GM18907 (cell line): ENCODE measurements around the gene LAMA4.
A peak's percentile ranks its signal among the peaks of the same experiment; 100 is the strongest.

Experiments
- ATAC-seq: cut with Tn5 transposase; IDR thresholded peaks from one replicate; pipeline ENCODE4 v1.9.1; 2021; ENCODE audit warnings: mild to moderate bottlenecking, moderate library complexity; ENCODE audit not compliant: unreplicated experiment

The LAMA4 gene

DNA sequence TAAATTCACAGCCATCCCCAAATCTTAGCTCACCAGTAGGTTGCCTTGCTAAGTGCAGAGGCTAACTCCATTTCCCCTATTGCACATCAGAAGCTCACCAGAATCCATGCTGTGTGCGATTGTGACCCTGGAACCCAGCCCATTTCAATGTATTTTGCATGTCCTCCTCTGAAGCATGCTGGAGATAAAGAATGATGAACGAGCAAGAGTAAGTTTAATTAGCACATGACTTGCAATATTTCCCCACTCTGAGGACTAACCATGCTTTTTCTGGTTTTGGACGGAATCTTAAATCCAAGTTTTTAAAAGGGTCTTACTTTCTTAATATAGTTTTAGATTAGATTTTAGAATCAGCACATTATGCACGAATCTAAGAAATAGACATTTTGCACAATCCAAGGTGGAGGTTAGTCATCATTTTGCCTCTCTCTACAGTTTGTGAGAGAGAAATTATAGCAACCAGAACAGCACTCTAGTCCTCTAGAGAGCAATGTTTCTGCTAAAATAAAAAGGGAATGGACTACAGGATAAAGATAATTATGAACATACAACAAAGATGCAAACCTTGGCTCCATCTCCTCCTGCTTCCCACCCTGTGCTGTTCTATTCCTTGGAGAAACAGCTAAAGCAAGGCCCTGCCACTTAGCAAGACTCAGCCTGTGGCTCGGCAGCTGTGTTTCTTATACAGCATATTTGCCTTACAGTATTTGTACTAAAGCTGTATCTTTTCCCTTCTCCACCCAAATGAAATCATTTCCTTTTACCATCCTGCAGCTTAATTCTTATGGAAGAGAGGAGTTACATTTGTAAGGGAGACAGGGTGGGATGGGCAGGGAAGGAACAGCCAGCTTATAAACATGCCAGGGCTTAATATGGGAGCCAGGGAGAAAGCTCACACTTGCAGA is 24.9 kb upstream of the LAMA4 start:
- no peak for ATAC-seq

DNA sequence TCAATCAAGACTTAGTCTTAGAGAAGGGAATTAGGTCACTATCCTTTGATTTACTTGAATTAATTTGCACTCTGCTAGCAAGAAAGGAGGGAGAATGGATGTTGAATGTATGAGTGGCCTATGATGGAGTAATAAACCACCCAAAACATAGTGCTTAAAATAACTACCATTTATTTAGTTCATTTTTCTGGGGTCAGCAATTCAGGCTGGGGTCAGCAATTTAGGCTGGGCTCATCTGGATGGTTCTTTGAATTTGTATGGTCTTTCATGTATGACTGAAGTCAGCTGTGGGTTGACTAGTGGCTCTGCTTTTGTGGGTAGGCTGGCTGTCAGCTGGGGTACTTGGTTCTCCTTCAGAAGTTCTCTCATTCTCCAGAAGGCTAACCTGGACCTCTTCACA is 21.0 kb upstream of the LAMA4 start:
- ATAC-seq = no peak

DNA sequence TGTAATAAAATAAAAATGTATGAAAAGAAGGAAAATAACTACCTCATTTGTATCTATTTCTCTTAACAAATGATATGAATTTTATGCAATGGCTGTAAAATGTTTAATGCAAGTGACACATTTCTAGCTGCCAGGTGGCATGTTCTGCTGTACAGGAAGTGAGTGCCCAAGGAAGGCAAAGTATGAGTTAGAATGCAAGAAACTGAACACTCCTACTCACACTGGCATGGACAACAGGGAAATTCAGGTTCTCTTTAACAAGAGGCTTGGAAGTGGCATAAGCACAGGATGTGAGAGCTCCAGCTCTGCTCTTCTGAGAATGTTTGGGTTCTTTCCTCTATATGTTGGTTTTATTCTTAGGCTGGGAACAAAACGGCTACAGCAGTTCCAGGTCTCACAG is 20.4 kb upstream of the LAMA4 start:
- ATAC-seq = no peak

DNA sequence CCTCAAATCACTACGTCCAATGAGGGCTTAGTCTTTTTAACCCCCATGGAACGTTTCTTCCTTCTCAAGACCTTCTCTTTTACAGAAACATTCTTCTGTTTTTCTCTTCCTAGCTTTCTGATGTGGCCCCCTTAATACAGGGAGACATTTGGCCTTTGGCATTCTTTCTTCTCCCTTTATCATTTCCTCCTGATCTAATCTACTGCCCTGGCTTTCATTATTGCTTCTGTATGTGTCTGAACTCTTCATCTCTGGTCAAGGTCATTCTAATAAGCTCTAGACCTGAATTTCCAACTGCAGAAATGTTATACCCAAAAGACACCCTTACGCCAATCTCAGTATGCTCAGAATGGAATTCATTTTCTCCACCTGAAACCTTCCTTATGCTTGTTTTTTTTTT is 18.4 kb upstream of the LAMA4 start:
- ATAC-seq = no peak

DNA sequence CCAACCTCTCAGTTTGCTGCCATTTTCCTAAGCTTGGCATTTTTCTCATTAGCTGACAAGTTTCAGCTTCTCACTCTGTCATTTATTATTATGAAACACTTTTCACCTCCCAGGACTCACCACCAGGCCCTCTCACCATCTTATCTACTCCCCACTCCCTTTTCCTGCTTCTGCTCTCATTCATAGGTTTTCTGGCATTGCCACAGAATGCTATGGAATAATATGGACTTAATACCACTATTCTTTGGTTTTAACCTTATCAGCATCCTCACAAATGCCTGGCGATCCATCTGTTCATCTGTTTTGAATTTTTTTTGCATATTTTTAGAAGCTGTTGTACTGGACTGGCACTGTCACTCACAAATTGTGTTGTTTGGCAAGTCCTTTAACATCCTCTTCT is 16.4 kb upstream of the LAMA4 start:
- no peak for ATAC-seq

DNA sequence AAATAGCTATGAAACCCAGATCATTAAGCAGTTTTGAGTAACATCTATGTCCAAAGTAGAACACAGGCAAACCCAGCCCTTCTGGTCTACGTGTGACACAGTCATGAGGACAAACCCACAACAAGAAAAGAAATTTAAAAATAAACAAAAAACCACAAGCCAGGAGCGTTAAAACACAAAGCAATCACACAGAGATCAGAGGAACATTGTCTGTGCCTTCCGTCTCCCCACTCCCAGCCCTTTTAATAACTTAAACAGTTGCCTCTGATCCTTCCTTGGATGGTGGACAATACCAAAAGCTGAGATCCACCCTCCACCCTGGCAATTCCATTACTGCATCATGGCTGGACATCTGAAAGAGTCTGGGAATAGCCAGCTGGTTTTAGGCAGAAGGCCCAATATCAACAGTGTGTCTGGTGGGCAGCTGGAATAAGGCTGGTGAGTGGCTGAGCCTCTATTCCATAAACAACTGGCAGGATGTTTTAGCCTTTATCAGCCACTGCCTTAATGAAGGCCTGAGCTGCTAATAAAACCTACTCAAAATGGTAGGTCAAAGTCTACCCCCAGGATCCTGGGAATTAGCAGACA is 15.7 kb upstream of the LAMA4 start:
- ATAC-seq = no peak

DNA sequence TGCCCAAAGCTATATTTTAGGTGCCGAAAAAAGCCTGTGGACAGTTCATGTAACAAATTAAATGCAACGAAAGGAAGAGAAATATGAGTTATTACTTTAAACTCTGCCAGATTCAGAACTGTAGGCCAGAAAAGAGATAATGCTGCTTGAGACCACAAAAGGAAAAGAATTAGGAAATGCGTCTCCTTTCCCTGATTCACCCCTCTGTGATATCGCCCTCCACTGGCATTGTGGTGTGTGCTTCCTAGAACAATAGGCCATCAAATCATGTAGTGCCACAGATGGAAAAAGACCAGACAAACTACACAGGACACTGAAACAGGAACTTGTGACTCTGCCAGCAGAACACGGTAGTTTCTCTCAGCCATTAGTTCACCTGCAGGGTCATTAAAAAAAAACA is 14.7 kb upstream of the LAMA4 start:
- no peak for ATAC-seq

DNA sequence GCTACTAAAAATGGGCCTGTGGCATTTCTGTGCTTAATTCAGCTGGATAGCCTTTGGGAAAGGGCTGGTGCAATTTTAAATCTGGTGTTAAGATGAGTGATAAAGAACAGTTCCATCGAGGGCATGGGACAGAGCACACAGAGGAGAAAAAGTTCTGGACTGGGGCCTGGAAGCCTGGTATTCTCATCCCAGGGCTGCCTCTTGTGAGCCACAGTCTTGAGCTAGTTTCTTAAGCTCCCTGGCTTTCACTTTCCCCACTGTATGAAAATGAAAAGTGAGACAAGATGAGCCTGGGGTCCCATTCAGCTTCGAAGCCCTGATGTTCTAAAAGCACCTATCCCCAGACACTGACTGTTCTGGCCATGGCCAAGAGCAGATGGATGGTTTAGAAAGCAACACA is 14.3 kb upstream of the LAMA4 start:
- ATAC-seq = no peak

DNA sequence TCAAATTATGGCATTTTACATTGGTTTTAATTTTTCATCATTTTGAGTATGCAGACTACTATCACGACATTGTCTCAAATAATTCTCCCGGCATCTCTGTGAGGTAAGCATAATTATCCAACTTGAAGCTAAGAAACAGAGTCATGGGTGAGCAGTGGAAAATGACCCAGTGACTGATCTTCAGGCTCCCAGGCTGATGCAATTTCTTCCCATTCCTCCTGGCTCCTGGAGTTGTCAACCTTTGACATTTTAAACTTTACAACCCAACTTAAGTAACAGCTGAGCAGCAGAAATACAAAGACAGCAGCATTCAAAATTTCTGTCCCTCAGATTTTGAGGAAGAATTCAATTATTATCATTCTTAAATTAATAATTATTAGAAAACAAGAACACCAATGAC is 13.7 kb upstream of the LAMA4 start:
- ATAC-seq = no peak

DNA sequence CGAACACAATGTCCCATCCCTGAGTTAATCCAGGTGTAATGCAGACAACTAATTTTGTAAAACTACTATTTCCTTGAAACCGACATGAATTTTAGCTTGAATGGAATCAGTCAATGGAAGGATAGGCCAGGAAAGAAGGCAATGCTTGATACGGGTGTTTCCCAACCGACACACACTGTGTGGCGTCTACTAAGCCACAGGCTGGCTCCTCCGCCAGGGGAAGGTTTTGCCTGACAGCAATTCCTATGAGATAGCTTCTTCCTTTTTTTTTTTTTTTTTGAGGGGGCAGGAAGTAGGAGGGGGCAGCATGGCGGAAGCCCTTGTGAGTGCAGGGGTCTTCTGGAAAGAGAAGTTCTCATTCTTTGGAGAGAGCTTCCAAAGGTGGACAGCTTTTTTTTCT is 12.0 kb upstream of the LAMA4 start:
- ATAC-seq = no peak

DNA sequence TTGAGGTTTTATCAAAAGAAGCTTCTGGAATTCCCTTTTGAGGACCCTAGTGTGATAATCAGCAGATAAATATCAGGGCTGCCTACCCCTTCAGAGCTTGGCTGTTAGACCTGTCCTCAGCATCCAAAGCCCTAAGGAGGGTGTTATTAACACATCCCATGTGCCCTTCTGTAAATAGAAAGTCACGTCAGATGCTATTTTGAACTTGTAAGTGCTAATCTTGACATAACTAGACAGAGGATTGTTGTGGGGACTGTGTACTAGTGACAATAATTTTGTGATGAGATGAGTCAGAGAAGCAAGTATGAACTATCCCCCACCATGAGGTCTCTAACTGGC is 4.9 kb upstream of the LAMA4 start:
- ATAC-seq = no peak

DNA sequence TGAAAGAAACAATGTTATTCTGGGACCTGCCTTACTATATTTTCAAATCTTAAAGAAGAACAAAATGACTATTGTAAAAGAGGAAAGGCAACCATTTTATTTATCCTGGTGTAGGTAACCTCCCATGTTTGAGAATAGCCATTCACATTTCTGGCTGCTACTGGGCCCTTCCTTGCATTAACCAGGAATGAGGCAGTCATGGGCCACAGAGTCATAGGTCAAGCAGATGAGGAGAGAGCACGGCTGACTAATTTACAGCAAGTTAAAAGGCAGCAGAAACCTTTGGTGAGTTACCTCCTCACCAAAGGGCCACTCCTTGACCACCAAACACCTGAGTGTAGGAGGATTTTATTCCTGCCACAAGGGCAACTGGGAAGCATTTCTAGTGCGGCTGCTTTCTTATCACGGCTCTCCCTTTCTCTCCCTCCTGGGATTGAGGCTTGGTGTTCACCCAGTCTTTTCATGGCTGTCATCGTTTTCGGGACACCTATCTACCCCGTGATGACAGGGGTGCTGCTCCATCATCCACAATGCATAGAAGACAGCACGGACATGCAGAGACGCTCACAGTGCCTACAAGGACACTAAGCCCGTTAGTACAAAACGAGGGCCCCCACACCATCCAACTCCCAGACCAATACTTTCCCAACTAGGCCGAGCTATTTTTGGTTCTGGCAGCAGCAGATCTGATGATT is 4.4 kb upstream of the LAMA4 start:
- no peak for ATAC-seq

DNA sequence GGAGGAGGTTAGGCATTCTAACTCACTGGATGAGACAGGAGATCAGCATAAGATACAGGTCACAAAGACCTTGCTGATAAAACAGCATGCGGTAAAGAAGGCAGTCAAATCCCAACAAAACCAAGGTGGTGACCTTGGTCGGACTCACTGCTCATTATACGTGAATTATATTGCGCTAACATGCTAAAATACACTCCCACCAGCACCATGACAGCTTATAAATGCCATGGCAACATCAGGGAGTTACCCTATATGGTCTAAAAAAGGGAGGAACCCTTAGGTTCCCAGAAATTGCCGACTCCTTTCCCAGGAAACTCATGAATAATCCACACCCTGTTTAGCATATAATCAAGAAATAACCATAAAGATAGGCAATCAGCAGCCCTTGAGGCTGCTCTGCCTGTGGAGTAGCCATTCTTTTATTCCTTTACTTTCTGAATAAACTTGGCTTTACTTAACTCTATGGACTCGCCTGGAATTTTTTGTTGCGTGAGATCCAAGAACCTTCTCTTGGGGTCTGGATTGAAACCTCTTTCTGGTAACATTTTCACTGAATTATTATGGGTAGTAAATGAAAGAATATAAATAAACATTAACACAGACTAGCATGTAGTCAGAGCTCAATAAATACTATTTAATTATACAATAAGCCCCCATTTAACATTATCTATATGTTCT is 3.0 kb upstream of the LAMA4 start:
- ATAC-seq = no peak

DNA sequence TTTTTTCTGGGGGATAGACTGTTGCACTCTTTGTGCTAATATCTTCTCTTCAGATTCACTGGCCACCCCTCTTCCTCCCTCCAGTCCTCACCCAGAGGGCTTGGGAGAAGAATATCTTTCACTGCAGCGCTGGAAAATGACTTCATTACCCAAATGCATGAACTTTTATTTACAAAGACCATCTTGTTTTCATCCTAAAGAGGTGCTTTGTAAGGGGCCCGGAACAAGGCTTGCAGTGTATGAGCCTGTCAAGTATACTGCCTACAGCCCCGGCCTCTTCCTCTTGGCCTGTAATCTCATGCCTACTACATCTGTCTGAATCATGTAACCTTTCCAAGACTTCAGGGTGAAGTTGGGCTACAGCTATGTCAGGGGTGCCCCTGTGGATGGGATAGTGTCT is 554 bp upstream of the LAMA4 start:
- no peak for ATAC-seq

DNA sequence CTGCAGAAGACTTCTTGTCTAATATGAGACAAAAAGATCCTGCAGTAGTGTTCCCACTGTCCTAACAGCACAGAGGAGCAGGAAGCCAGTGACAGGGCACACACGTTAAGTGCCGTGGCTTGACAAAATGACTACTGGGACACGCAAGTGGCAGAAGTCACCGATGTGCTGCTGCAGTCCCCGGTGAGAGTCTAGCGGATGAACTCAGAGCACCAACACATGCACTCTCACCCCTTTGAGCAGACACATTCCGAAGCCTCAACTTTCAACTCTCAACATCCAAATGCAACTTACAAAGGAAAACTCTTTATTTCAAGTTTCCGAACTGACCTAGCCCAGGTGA is 898 bp downstream of the LAMA4 start:
- ATAC-seq = peak; percentile 42

DNA sequence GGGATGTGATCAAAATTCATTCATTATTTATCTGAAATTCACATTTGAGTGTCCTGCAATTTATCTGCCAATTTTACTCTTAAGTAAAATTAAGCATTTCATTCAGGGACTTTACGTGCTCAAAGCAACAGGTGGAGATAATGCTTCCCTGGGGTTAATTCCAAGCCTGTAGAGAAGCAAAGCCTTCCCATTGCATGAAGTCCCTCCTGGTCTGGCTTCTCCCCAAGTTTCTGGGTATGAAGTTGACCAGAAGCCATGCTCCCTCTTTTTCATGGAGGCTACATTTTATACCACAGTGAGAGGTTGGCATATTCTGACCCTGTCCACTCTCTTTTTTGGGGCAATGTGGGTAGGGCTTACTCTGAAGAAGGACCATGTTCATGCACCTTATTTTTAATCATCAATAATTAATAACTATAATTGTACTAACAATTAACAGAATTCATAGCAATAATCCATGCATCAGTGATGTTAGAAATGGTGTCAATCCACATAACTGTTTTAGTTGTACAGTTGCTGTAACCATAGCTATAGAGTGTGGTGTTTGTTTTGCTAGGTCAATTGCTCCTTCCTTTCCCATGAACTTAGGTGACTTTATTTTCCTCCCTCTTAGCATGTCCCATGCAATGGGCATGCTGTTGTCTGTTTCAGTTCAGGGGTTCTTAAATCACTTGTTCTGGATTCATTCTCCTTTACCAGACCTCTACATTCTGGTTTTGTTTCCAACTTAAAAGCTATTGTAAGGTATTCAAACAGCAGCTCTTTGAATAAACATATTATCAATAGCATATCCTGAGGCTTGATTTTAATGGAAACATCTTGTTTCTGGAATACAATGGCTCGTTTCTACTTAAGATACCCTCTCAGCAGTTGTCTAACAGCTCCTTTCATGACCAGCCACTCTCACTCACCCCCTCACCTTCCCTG is 1.5 kb downstream of the LAMA4 start:
- ATAC-seq = peak; percentile 21

DNA sequence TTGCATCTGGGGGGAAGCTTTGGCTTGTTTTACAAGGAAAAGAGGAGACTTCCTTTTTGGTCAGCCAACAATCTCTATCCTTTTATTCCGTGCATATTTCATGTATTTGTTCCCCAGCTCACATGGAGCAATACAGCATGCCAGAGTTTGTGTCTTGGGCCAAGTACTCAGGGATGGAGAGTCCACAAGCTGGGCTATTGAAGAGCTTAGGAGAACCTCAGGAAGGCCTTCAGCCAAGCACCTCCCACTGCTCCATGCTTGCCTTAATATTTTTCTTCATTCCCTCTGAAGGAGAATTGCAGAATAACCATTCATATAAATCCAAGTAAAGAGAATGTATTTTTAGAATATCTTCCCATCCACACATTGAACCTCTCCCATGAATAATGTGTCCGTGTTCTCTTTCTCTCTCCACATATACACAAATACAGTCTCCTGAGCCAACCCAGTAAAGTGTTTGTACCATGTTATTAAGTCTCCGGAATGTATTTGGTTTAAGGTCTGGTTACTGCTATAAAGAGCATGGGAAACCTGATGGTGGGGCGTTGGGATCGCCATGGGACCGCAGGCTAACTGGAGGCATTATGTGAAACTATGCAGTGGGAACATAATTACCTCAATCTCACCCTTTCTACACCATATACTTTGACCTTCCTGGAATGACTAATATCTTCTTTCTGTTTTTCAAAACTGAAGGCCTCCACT is 3.0 kb downstream of the LAMA4 start:
- ATAC-seq = no peak

DNA sequence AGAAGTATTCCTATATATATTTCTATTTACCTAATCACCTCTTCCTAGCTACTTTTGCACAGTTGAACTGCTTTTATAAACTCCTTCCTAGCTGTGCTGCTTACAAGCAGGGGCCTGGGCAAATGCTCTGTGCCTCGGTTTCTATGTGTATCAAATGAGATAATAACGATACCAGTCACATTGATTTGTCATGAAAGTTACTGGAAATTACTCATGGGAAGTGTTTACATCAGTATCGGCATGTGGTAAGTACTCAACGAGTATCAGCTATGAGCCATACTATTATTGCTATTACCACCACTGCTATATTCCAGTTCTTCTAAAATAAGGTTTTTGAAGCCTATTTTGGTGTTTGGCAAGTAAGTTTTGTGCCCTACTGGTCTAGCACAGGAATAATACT is 4.9 kb downstream of the LAMA4 start:
- no peak for ATAC-seq

DNA sequence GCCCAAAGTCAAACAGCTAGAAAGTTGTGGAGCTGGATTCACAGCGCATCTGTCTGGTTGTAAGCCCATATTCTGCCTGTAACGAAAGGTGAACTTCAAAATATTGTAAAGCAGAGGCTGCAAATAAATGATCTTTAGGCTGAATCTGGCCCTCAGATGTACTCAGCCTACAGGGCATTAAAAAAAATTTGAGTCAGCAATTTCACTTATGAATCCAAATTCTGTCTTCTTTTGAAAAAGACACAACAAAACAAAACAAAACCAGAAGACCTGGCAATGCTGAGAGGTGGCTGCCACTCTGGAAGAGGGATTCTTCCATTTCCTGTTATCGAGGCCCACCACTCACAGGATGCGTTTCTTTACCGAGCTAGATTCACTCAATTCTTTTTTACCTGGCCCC is 7.1 kb downstream of the LAMA4 start:
- no peak for ATAC-seq
